Activated T-helper 9 cell treated with anti-CD3 and anti-CD28 coated beads, Interleukin-2, amount 50 U/mL, for 16 hours (primary cell): ENCODE data around the gene PPARGC1A.

Source experiments
- DNase-seq: peaks from one replicate; pipeline ENCODE4 v3.0.0-alpha.2; 2020; ENCODE audit warnings: low read depth

PPARGC1A gene

GRCh38 chr4:23839279-23839678 is 50.6 kb downstream of the PPARGC1A start:
- no peak for DNase-seq

- no peak for DNase-seq
These were observed 51.2 kb downstream of the PPARGC1A start for GRCh38 chr4:23838607-23839006.

GRCh38 chr4:23838131-23838530 is 51.7 kb downstream of the PPARGC1A start:
- DNase-seq, result no peak

- no peak for DNase-seq
These were observed 52.5 kb downstream of the PPARGC1A start for GRCh38 chr4:23837371-23837770.

GRCh38 chr4:23835774-23836478 is 53.9 kb downstream of the PPARGC1A start:
- DNase-seq, result no peak

GRCh38 chr4:23828779-23829178 is 61.1 kb downstream of the PPARGC1A start:
- DNase-seq, result no peak

GRCh38 chr4:23828020-23828715 is 61.7 kb downstream of the PPARGC1A start:
- no peak for DNase-seq

GRCh38 chr4:23822181-23822580 is 67.7 kb downstream of the PPARGC1A start:
- no peak for DNase-seq

- no peak for DNase-seq
These were observed 70.8 kb downstream of the PPARGC1A start for GRCh38 chr4:23819041-23819511.

- DNase-seq, result no peak
These were observed 71.6 kb downstream of the PPARGC1A start for GRCh38 chr4:23818097-23818885.

- DNase-seq, result no peak
These were observed 74.7 kb downstream of the PPARGC1A start for GRCh38 chr4:23814996-23815660.

GRCh38 chr4:23814587-23814986 is 75.3 kb downstream of the PPARGC1A start:
- no peak for DNase-seq

GRCh38 chr4:23811161-23811560 is 78.7 kb downstream of the PPARGC1A start:
- DNase-seq, result no peak

- DNase-seq, result no peak
These were observed 84.4 kb downstream of the PPARGC1A start for GRCh38 chr4:23805450-23805851.

- no peak for DNase-seq
These were observed 100.1 kb downstream of the PPARGC1A start for GRCh38 chr4:23789762-23790161.

GRCh38 chr4:23788460-23788859 is 101.4 kb downstream of the PPARGC1A start:
- DNase-seq, result no peak

- no peak for DNase-seq
These were observed 101.8 kb downstream of the PPARGC1A start for GRCh38 chr4:23788027-23788426.

- DNase-seq, result no peak
These were observed 106.9 kb downstream of the PPARGC1A start for GRCh38 chr4:23782778-23783437.

GRCh38 chr4:23779839-23780238 is 110.0 kb downstream of the PPARGC1A start:
- DNase-seq, result no peak

- DNase-seq, result no peak
These were observed 110.4 kb downstream of the PPARGC1A start for GRCh38 chr4:23779422-23779821.

GRCh38 chr4:23775694-23776093 is 114.2 kb downstream of the PPARGC1A start:
- no peak for DNase-seq

- no peak for DNase-seq
These were observed 114.9 kb downstream of the PPARGC1A start for GRCh38 chr4:23774909-23775308.
